Kidney capillary endothelial cell (primary cell): ENCODE results near the gene CTNNA3.

Experiments
- DNase-seq: peaks from one replicate; pipeline ENCODE4 v3.0.0-alpha.2; 2018; ENCODE audit warnings: low spot score

CTNNA3 gene

GRCh38 chr10:66929375-66929774 is 766.6 kb downstream of the CTNNA3 start:
- DNase-seq: no peak

DNA sequence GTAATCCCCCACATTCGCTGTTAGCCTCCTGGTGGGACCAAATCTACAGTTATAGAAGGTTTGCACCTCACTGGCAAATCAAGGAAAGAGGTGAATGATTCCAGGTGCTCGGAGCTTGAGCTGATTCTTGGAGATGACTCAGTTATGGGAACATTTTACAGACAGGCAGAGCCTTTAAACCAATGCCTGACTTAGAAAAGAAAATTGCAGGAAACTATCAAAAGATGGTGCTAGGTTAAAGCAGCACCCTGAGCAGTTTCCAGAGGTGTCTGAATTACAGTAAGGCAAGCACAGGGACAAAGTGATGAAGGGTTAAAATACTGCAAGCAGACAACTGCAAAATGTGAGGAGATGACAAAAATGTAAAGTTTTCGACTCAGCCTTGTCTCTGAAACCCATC is 767.2 kb downstream of the CTNNA3 start:
- no peak for DNase-seq

DNA sequence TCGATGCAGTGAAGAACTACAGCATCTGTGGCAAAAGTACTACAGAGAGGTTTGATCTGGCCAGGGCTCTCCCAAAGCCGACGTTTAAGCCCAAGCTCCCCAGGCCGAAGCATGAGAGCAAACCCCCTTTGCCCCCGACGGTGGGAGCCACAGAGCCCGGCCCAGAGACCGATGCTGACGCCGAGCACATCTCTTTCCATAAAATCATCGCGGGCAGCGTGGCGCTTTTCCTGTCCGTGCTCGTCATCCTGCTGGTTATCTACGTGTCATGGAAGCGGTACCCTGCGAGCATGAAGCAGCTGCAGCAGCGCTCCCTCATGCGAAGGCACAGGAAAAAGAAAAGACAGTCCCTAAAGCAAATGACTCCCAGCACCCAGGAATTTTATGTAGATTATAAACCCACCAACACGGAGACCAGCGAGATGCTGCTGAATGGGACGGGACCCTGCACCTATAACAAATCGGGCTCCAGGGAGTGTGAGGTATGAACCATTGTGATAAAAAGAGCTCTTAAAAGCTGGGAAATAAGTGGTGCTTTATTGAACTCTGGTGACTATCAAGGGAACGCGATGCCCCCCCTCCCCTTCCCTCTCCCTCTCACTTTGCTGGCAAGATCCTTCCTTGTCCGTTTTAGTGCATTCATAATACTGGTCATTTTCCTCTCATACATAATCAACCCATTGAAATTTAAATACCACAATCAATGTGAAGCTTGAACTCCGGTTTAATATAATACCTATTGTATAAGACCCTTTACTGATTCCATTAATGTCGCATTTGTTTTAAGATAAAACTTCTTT is 767.8 kb downstream of the CTNNA3 start:
- no peak for DNase-seq

DNA sequence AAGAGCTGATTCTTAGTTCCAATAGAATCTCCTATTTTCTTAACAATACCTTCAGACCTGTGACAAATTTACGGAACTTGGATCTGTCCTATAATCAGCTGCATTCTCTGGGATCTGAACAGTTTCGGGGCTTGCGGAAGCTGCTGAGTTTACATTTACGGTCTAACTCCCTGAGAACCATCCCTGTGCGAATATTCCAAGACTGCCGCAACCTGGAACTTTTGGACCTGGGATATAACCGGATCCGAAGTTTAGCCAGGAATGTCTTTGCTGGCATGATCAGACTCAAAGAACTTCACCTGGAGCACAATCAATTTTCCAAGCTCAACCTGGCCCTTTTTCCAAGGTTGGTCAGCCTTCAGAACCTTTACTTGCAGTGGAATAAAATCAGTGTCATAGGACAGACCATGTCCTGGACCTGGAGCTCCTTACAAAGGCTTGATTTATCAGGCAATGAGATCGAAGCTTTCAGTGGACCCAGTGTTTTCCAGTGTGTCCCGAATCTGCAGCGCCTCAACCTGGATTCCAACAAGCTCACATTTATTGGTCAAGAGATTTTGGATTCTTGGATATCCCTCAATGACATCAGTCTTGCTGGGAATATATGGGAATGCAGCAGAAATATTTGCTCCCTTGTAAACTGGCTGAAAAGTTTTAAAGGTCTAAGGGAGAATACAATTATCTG is 768.6 kb downstream of the CTNNA3 start:
- DNase-seq: no peak

DNA sequence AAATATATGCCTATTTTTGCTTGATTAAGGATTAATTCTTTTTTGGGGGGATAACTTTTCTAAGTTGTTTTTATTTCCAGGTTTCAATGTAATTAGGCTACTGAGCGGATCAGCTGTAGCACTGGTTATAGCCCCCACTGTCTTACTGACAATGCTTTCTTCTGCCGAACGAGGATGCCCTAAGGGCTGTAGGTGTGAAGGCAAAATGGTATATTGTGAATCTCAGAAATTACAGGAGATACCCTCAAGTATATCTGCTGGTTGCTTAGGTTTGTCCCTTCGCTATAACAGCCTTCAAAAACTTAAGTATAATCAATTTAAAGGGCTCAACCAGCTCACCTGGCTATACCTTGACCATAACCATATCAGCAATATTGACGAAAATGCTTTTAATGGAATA is 769.2 kb downstream of the CTNNA3 start:
- DNase-seq: no peak

- peak; percentile 60 for DNase-seq
These were observed 769.9 kb downstream of the CTNNA3 start, which contains the start of gene LRRTM3 for GRCh38 chr10:66925896-66926715. Gene LRRTM3 (plus strand): TSS chr10:66926036.

GRCh38 chr10:66925373-66925772 is 770.6 kb downstream of the CTNNA3 start:
- no peak for DNase-seq

DNA sequence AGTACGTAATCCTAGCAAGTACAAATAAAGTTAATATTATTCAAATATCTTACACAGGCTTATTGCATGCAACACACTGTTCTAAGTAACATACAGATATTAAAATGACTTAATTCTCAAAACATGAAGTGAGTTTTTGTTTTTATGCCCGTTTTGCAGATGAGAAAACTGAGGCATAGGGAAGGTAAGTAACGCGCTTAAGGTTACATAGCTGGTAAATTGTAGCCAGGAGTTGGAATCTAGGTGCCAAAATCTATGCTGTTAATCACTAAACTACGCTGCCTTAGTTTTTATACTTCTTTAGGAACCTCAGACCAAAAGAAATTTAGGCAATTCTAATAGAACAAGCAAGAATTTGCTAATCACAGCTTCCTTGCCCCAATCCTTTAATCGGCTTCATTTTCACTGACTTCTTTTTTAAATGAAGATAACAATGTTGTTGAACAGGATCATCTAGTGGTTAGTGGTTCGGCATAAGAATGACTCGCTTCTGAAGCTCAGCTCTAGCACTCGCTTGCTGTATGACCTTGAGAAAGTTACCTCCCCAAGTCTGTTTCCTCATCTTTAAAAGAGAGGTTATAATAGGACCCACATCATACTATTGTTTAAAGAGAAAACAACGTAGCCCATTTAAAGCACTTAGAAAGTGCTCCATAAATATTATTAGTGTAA is 771.2 kb downstream of the CTNNA3 start:
- no peak for DNase-seq

DNA sequence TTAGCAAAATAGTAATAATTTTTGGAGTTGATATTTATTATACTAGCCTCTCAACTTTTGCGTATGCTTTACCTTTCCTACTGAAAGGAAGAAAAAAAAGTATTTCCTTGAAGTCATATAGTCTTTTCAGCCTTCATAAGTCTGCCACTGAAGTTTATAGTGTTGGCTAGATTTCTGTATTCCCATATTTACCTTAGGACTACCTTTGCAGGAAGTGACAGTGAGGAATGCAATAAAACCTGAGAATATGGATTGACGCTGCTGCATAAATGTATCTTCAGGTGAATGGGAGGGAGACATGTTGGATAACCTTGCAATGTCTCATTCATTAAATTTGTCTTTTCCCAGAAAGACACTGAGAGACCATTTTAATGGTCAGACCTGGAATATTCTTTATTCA is 776.7 kb downstream of the CTNNA3 start:
- no peak for DNase-seq

GRCh38 chr10:66917104-66917503 is 778.9 kb downstream of the CTNNA3 start:
- DNase-seq: no peak

- DNase-seq: no peak
These were observed 780.0 kb downstream of the CTNNA3 start for GRCh38 chr10:66916030-66916429.

GRCh38 chr10:66910671-66911070 is 785.3 kb downstream of the CTNNA3 start:
- no peak for DNase-seq

GRCh38 chr10:66892871-66893270 is 803.1 kb downstream of the CTNNA3 start:
- no peak for DNase-seq

DNA sequence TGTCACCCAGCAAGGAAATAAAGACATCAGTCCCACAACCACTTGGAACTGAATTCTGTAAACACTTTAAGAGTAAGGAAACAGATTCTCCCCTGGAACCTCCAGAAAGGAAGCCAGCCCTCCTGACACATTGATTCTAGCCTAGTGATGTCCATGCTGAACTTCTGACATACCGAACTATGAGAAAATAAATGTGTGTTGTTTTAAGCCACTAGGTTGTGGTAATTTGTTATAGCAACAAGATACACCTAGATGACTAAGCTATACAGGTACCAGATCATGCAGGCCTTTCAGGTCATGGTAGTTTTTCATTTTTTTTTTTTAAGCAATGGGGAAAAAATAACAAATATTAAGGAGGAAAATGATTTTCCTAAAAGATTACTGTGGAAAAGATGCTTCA is 807.8 kb downstream of the CTNNA3 start:
- DNase-seq: no peak

DNA sequence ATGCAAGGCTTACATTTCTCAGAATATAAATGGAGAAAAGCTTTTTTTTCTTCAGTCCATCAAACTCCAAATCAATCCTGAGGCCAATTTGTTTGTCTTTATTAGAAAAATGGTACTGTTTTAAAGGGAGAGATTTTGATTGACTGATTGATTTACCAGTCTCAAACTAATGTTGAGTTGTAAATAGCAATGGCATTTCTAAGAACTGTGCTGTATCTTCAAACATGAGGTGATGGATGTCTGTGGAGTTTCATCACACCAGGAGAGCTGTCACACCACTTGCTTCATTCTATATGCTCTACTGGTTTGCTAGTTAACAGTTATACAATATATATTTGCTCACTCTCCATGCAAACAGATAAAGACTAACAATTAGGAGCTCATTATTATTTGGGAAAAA is 809.1 kb downstream of the CTNNA3 start:
- no peak for DNase-seq

DNA sequence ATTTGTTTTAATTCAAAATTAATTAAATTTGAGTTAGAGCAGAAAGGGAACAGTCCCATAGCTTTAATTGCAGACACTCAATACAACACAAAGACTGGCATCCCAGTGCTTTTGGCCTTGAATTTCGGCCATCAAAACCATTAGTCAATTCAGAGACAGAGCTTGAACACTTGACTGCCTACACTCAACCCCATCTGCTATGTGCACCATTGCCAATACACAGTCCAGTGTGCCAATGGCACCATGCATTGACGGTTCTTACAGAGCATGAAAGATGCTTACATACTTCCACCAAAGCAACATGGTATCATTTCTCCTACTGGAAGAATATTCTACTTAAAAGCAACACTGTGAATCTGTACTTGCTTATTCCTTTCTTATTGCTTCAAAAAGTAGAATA is 813.7 kb downstream of the CTNNA3 start:
- DNase-seq: no peak

DNA sequence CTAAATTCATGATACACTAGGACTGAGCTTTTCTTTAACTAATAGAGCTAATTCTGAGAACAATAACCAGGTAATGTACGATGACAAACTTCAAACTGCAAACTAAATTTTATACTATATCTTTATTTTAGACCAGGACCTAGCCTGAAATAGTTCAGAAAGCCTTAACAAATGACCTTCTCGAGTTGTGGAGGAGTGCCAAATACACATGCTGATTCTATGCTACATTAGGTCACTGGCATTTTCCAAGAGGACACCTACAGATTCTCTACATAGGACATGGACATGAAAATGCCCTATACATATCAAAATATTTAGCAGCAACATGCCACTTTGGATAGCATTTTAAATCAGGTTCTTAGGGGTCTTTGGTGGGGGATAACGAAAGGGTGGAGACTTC is 814.2 kb downstream of the CTNNA3 start:
- no peak for DNase-seq

- DNase-seq: no peak
These were observed 815.2 kb downstream of the CTNNA3 start for GRCh38 chr10:66880826-66881225.

GRCh38 chr10:66880292-66880691 is 815.7 kb downstream of the CTNNA3 start:
- no peak for DNase-seq

- no peak for DNase-seq
These were observed 818.6 kb downstream of the CTNNA3 start for GRCh38 chr10:66877361-66877760.

DNA sequence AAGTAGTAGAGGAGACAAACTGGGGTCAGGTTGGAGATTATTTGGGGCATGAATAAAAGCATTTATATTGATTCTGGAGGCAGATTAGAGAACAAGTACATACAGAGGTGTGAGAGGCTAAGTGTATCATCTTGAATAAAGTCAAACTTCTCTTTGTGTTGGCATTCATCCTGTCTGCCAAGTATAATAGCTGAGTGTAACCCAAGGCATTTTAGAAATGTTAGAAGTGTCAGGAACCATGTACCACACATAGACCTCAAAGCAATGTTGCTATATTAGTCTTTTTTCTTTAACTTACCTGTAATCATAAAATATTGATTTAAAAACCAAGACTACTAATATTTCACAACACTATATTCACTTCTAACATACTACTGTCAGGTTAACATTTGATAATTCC is 826.4 kb downstream of the CTNNA3 start:
- DNase-seq: no peak

DNA sequence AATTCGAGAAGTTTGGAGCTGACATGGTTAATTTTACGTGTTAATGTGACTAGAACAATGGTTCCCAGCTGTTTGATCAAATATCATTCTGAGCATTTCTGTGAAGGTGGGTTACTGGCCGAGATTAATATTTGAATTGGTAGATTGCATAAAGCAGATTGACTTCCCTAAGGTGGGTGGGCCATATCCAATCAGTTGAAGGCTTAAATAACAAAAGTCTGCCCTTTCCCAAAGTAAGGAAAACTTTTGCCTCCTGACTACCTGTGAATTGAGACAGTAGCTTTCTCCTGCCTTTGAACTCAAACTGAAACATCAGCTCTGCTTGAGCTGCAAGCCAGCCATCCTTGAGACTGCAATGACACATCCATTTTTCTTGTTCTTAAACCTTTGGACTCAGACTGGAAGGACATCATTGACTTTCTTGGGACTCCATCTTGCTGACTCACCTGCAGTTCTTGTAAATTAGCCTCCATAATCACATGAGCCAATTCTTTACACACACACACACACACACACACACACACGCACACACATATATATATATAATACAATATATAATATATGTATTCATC is 833.2 kb downstream of the CTNNA3 start:
- no peak for DNase-seq
